HepG2 (cell line): ENCODE data around the gene PSMD4. TPM values are rescaled to one million over a fixed set of nuclear protein-coding genes. Genes with fewer than 3 reads are reported as not detected.

Experiments
- ATAC-seq: fragments of 200-7000 bp; cut with Tn5 transposase; 3 replicates; pipeline ENCODE4 v1.9.1; 2020; ENCODE audit warnings: mild to moderate bottlenecking, moderate library complexity
- BruUV-seq: library from RNA; stranded (reverse); fragments of 400-500 nt; replicated peaks from 2 replicates; lab custom pipeline; 2021; lab: Mats Ljungman, UMichigan
- CTCF ChIA-PET: fragments of 300-600 bp; formaldehyde crosslinking; extraction: SDS; loops from one replicate; lab custom pipeline; 2021; ENCODE audit warnings: low total read pairs, inconsistent platforms, low intra/inter-chr PET ratio; lab: Yijun Ruan, JAX
- POLR2A ChIA-PET: fragments of 350-600 bp; sonication (Branson Sonifier 250); formaldehyde crosslinking; loops from one replicate; lab custom pipeline; 2020; ENCODE audit warnings: antibody characterized with exemption, inconsistent platforms; lab: Yijun Ruan, JAX
- DNase-seq: peaks from one replicate; pipeline ENCODE4 v3.0.0-alpha.2; 2015; ENCODE audit warnings: low spot score
- FAIRE-seq: peaks from 3 replicates; lab custom pipeline; 2011; peaks lifted over from hg19 to GRCh38; lab: Jason Lieb, UNC
- H2AFZ ChIP-seq: one replicate; pipeline ENCODE4 v1.6.1; 2011; ENCODE audit warnings: low read length, inconsistent platforms
- H3K27ac ChIP-seq: fragments of 300-600 bp; 3 replicates; pipeline ENCODE4 v1.8.0; 2011; ENCODE audit warnings: mixed run types, mild to moderate bottlenecking, mixed read lengths, low read length, inconsistent platforms; ENCODE audit not compliant: insufficient read depth; ENCODE audit errors: extremely low read length
- H3K27me3 ChIP-seq, 2 experiments: fragments of 200-600 bp in 1 of 2; 2 replicates in 1 of 2; 3 replicates in 1 of 2; pipeline versions ENCODE4 v1.6.0 to v1.8.0; 2011; ENCODE audit warnings: low read length in 2 of 2, mild to moderate bottlenecking in 2 of 2, moderate library complexity in 2 of 2, inconsistent platforms in 1 of 2; ENCODE audit not compliant: insufficient read depth in 2 of 2, control insufficient read depth in 1 of 2
- H3K36me3 ChIP-seq, 2 experiments: fragments of 200-600 bp in 1 of 2; replicated peaks in 1 of 2; 2 replicates in 1 of 2; 3 replicates in 1 of 2; pipeline versions ENCODE4 v1.5.1 to v1.8.0; 2011; ENCODE audit warnings: low read length in 2 of 2, inconsistent platforms in 1 of 2; ENCODE audit not compliant: insufficient read depth in 2 of 2, control insufficient read depth in 1 of 2
- H3K4me1 ChIP-seq: 2 replicates; pipeline ENCODE4 v1.5.1; 2012; ENCODE audit warnings: low read length, inconsistent platforms; ENCODE audit not compliant: insufficient read depth
- H3K4me2 ChIP-seq: 2 replicates; pipeline ENCODE4 v1.6.0; 2011; ENCODE audit warnings: low read depth, low read length, inconsistent platforms
- H3K4me3 ChIP-seq, 3 experiments: fragments of 200-600 bp in 1 of 3; sonication (generic), shearing (Covaris generic) in 1 of 3; replicated peaks in 1 of 3; 2 replicates each; pipeline ENCODE4 v1.5.1; 2011 to 2016; ENCODE audit warnings: low read length in 3 of 3, inconsistent platforms in 2 of 3, low read depth in 2 of 3, mild to moderate bottlenecking in 2 of 3, control low read depth in 1 of 3, mixed read lengths in 1 of 3; ENCODE audit not compliant: insufficient read depth in 1 of 3
- H3K79me2 ChIP-seq: one replicate; pipeline ENCODE4 v1.6.1; 2011; ENCODE audit warnings: low read length, inconsistent platforms; ENCODE audit not compliant: insufficient read depth
- H3K9ac ChIP-seq: 2 replicates; pipeline ENCODE4 v1.6.0; 2011; ENCODE audit warnings: mild to moderate bottlenecking, low read depth, low read length, inconsistent platforms; ENCODE audit not compliant: insufficient read depth
- H3K9me3 ChIP-seq: 2 replicates; pipeline ENCODE4 v1.5.1; 2012; ENCODE audit warnings: mild to moderate bottlenecking, low read length
- H4K20me1 ChIP-seq: 2 replicates; pipeline ENCODE4 v1.6.0; 2011; ENCODE audit warnings: inconsistent platforms, mild to moderate bottlenecking, low read length, moderate library complexity; ENCODE audit not compliant: insufficient read depth
- ELF4 ChIP-seq: sonication (generic); formaldehyde crosslinking; IDR thresholded peaks from 2 replicates; pipeline ENCODE4 v1.5.0; 2020; ENCODE audit warnings: missing genetic modification reagents, mild to moderate bottlenecking, moderate library complexity, borderline replicate concordance
- EP300 ChIP-seq, 3 experiments: sonication (generic) in 1 of 3; formaldehyde crosslinking in 1 of 3; IDR thresholded peaks; 2 replicates each; pipeline versions ENCODE4 v1.5.1 to v1.6.1; 2011 to 2020; ENCODE audit warnings: low read depth in 2 of 3, low read length in 2 of 3, borderline replicate concordance in 1 of 3, improper control_type of control experiment in 1 of 3, mild to moderate bottlenecking in 1 of 3, missing genetic modification reagents in 1 of 3, moderate library complexity in 1 of 3
- FOSL2 ChIP-seq: sonication (generic); formaldehyde crosslinking; IDR thresholded peaks from 2 replicates; pipeline ENCODE4 v1.4.0; 2020; ENCODE audit warnings: missing genetic modification reagents
- GABPB1 ChIP-seq: IDR thresholded peaks from 2 replicates; pipeline ENCODE4 v1.6.1; 2016; ENCODE audit warnings: mild to moderate bottlenecking, missing genetic modification reagents, moderate library complexity, missing compliant biosample characterization
- HDAC1 ChIP-seq: sonication (generic); formaldehyde crosslinking; IDR thresholded peaks from 2 replicates; pipeline ENCODE4 v1.5.1; 2020; ENCODE audit warnings: mild to moderate bottlenecking, missing genetic modification reagents
- HOXA3 ChIP-seq: sonication (generic); formaldehyde crosslinking; IDR thresholded peaks from 2 replicates; pipeline ENCODE4 v1.5.0; 2020; ENCODE audit warnings: missing genetic modification reagents
- IRX3 ChIP-seq: sonication (generic); formaldehyde crosslinking; IDR thresholded peaks from 2 replicates; pipeline ENCODE4 v1.8.1; 2023; ENCODE audit warnings: mild to moderate bottlenecking, low read depth, missing genetic modification reagents, borderline replicate concordance
- JDP2 ChIP-seq: sonication (generic); formaldehyde crosslinking; IDR thresholded peaks from 2 replicates; pipeline ENCODE4 v1.8.1; 2022; ENCODE audit warnings: missing genetic modification reagents, borderline replicate concordance
- NFE2L2 ChIP-seq: fragments of 150-350 bp; IDR thresholded peaks from 2 replicates; pipeline ENCODE4 v1.6.1; 2014; ENCODE audit warnings: low read length
- YY1 ChIP-seq: IDR thresholded peaks from 2 replicates; pipeline ENCODE4 v1.6.1; 2011; ENCODE audit warnings: low read length, low read depth, moderate library complexity, mild to moderate bottlenecking; ENCODE audit not compliant: insufficient read depth, insufficient replicate concordance
- ZBTB7B ChIP-seq: sonication (generic); formaldehyde crosslinking; IDR thresholded peaks from 2 replicates; pipeline ENCODE4 v1.4.0; 2020; ENCODE audit warnings: missing genetic modification reagents
- ZNF644 ChIP-seq: IDR thresholded peaks from 2 replicates; pipeline ENCODE4 v1.6.1; 2016; ENCODE audit warnings: low read depth
- ZNF713 ChIP-seq: sonication (generic); formaldehyde crosslinking; IDR thresholded peaks from 2 replicates; pipeline ENCODE4 v1.4.0; 2020; ENCODE audit warnings: mild to moderate bottlenecking, missing genetic modification reagents
- WGBS: methylation state at CpG from one replicate; pipeline ENCODE4 v1.1.6; 2017; ENCODE audit warnings: low lambda C conversion rate; 5-methylcytosine and 5-hydroxymethylcytosine counted together
- in situ Hi-C: cut with HindIII; loops from 2 replicates; pipeline ENCODE4 v1.10.0; 2017; ENCODE audit warnings: low pct_unique_long_range_greater_than_20kb; ENCODE audit not compliant: extremely low pct_ligation_motif_present
- intact Hi-C: fragments of 100-400 bp; cut with micrococcal nuclease; formaldehyde crosslinking; loops from one replicate; pipeline ENCODE4 v1.10.0; 2022; ENCODE audit not compliant: unreplicated experiment
- polyA plus RNA-seq, 8 experiments: library from polyadenylated mRNA; depleted of rRNA in 3 of 8; stranded (reverse) in 7 of 8; unstranded in 1 of 8; fragments of >200 nt; fragmentation: Illumina TruSeq in 4 of 8; extraction: Trizol in 4 of 8; gene quantifications; 2 replicates each; pipeline versions ENCODE4 v1.2.1 to v1.2.3, GENCODE V29; 2011 to 2016; ENCODE audit warnings: low read depth in 4 of 8, missing spikeins in 1 of 8, mixed read lengths in 1 of 8; ENCODE audit not compliant: insufficient read depth in 1 of 8
- total RNA-seq, 5 experiments: library from RNA; depleted of rRNA; stranded (reverse); fragments of >200 nt; fragmentation: Illumina TruSeq; extraction: Trizol; gene quantifications; 2 replicates each; pipeline ENCODE4 v1.2.3, GENCODE V29; 2016; ENCODE audit warnings: low read depth in 1 of 5
- TF ChIP-seq, protein P1 (sequence below): sonication (generic); formaldehyde crosslinking; IDR thresholded peaks from 2 replicates; pipeline ENCODE4 v1.8.0; 2022; ENCODE audit warnings: missing genetic modification reagents, mild to moderate bottlenecking, borderline replicate concordance
- TF ChIP-seq, protein P2 (sequence below): sonication (generic); formaldehyde crosslinking; IDR thresholded peaks from 2 replicates; pipeline ENCODE4 v1.8.0; 2022; ENCODE audit warnings: mild to moderate bottlenecking, missing genetic modification reagents, moderate library complexity

The PSMD4 gene
- total and polyA plus RNA-seq, 2 of the 13 experiments (the other 11 are each of a cell fraction or from before 2014, with no cell fraction given) = 194 to 243 TPM

DNA sequence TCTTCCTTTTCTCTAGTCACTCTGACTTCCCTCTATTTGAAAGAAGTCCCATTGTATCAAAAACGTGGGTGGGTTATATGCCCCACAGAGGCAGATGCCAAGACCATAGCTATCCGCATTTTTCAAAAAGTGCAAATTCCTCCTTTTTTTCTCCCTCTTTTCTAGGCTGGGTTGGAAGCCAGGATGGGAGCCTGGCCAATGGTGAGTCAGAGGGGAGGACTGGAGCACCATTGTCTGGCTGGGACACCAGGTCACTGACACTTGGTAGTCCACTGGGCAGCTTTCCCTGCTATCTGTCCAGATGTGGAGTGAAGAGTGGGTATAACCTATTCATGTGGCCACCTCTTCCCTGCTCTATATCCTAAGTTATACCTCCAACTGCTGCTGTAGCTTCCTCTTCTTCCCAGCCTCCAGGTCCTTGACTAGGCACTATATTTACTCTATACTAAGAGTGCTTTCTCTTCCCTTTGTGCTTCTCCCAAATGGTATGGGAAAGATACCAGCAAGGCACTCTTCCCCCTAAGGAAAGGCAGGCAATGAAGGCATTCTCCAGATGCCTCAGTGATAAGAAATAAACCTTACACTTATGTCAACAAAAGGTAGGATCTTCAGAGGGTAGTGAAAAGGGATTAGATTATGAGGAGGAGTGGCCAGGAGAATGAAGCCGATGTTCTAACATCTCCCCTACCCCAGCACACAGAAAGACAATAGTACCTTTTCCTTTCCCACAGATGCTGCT is 59.8 kb downstream of the PSMD4 start:
- CTCF ChIA-PET = no interaction called here
- Histone ChIP-seq H4K20me1 (no peaks in the 10 kb centered on the region), H3K9me3 (no peaks in the 10 kb centered on the region), H3K27ac (no peak overlapping the region), H2AFZ (no peak overlapping the region), H3K36me3 (peaks cover 7 to 51% of the 10 kb centered on the region in 2 experiments), H3K27me3 (no peaks in the 10 kb centered on the region), H3K4me2 (no peak overlapping the region), H3K4me1 (peaks cover 17% of the 10 kb centered on the region), H3K9ac (no peak overlapping the region), H3K79me2 (no peaks in the 10 kb centered on the region), H3K4me3 (no peak overlapping the region)
- no peak for FAIRE-seq
- TF ChIP-seq HDAC1 (CRISPR knock-in tag) (no peak), FOSL2 (CRISPR knock-in tag) (peak; percentile 52)
- no TSS peak for BruUV-seq
- WGBS = 80% methylated on average over 3 of the region's 3 CpGs
- POLR2A ChIA-PET = interaction anchor here (1.0 to 2.6 kb wide), 2 partner anchors 13 to 58 kb away, joined by 3 to 19 read pairs; partner anchors contain the start of genes PI4KB and SELENBP1
- in situ Hi-C loops = no loop called here
- ATAC-seq = peak; percentile 23; the same call in 1 of the 3 replicates
- intact Hi-C loops = no loop called here
- peak; percentile 15 for DNase-seq

DNA sequence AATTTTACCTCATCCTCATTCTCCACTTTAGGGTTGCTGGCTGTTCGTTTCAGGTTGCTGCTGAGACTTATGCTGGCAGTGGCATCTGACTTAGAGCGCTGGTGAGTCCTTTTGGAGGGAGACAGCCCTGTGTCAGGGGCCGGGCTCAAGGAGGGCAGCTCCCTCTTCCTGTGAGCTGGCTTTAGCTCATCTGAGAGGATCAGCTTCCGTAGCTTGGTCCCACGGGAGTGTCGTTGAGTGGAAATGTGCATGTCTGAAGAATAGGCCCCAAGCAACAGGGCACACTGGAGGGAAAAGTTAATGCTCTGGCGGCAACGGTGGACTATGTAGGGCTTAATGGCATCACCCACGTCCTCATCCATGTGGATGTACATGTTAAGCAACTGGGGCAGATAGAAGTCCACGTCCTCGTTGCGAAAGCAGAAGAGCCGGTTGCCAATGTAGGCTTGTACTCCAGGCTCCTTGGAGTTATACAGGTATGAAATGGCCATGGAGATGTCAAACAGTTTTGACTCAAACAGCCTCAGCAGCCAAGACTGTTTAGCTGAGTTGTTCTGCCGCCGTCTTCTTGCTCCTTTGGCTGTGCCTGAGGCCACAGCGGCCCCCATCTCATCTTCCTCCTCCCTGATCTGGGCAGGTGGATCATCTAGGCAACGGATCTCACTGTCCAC is 61.2 kb downstream of the PSMD4 start:
- peaks cover 17% of the 10 kb centered on the region for H3K4me1 ChIP-seq
- POLR2A ChIA-PET = no interaction called here
- intact Hi-C loops = no loop called here
- no peak for TF ChIP-seq HOXA3 (CRISPR knock-in tag)
- TF ChIP-seq ZNF644 = no peak
- TF ChIP-seq NFE2L2 = no peak
- TF ChIP-seq JDP2 (CRISPR knock-in tag) = no peak
- TF ChIP-seq, protein P1, sequence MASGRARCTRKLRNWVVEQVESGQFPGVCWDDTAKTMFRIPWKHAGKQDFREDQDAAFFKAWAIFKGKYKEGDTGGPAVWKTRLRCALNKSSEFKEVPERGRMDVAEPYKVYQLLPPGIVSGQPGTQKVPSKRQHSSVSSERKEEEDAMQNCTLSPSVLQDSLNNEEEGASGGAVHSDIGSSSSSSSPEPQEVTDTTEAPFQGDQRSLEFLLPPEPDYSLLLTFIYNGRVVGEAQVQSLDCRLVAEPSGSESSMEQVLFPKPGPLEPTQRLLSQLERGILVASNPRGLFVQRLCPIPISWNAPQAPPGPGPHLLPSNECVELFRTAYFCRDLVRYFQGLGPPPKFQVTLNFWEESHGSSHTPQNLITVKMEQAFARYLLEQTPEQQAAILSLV (CRISPR knock-in tag) = no peak
- no peak for TF ChIP-seq GABPB1 (CRISPR knock-in tag)
- no peak for TF ChIP-seq ZBTB7B (CRISPR knock-in tag)
- TF ChIP-seq ELF4 (CRISPR knock-in tag) = no peak
- TF ChIP-seq IRX3 = no peak
- TF ChIP-seq YY1 = no peak
- TF ChIP-seq, protein P2, sequence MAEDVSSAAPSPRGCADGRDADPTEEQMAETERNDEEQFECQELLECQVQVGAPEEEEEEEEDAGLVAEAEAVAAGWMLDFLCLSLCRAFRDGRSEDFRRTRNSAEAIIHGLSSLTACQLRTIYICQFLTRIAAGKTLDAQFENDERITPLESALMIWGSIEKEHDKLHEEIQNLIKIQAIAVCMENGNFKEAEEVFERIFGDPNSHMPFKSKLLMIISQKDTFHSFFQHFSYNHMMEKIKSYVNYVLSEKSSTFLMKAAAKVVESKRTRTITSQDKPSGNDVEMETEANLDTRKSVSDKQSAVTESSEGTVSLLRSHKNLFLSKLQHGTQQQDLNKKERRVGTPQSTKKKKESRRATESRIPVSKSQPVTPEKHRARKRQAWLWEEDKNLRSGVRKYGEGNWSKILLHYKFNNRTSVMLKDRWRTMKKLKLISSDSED (CRISPR knock-in tag) = no peak
- no peak for TF ChIP-seq ZNF713 (CRISPR knock-in tag)
- TF ChIP-seq EP300 (IDR thresholded peaks at IDR 0.05; ENCODE audit: low read depth in 2 of 2, low read length in 2 of 2) = no peak
- TF ChIP-seq EP300 (CRISPR knock-in tag; IDR thresholded peaks at IDR 0.05; ENCODE audit: borderline replicate concordance) = no peak

More for the DNA sequence above, 61.2 kb downstream of the PSMD4 start:
- in situ Hi-C loops = no loop called here
- H3K27ac ChIP-seq = no peak overlapping the region
- no peak overlapping the region for H2AFZ ChIP-seq
- H3K4me2 ChIP-seq = no peak overlapping the region
- H3K4me3 ChIP-seq = no peak overlapping the region
- BruUV-seq = TSS peak; percentile 38
- peaks cover 7 to 50% of the 10 kb centered on the region in 2 experiments for H3K36me3 ChIP-seq
- H4K20me1 ChIP-seq = no peaks in the 10 kb centered on the region
- 95% methylated on average over 17 of the region's 17 CpGs for WGBS
- H3K27me3 ChIP-seq = no peaks in the 10 kb centered on the region
- no peaks in the 10 kb centered on the region for H3K9me3 ChIP-seq
- H3K79me2 ChIP-seq = no peaks in the 10 kb centered on the region
- CTCF ChIA-PET = no interaction called here
- FAIRE-seq (no peak), ATAC-seq (no peak), DNase-seq (no peak)
- no peak overlapping the region for H3K9ac ChIP-seq
